Spleen (tissue), 11 donors: ENCODE data around the gene CNTN5. TPM values are rescaled to one million over a fixed set of nuclear protein-coding genes. Genes with fewer than 3 reads are reported as not detected.

Experiments
- DNase-seq: peaks from one replicate; pipeline ENCODE4 v3.0.0-alpha.2; 2020
- H3K27ac ChIP-seq, 8 donors: fragments of 200-600 bp; sonication (generic) in 7 of 8; 1 replicate in 4 of 8; 2 replicates in 4 of 8; pipeline versions ENCODE4 v1.5.0 to v1.8.0; 2016 to 2021; ENCODE audit warnings: inconsistent platforms in 4 of 8, mild to moderate bottlenecking in 4 of 8, moderate library complexity in 1 of 8
- H3K27me3 ChIP-seq, 7 donors: fragments of 200-600 bp; sonication (generic) in 6 of 7; replicated peaks in 1 of 7; 1 replicate in 4 of 7; 2 replicates in 3 of 7; pipeline versions ENCODE4 v1.5.0 to v1.8.0; 2016 to 2021; ENCODE audit warnings: inconsistent platforms in 3 of 7, mild to moderate bottlenecking in 1 of 7
- H3K36me3 ChIP-seq, 6 donors: fragments of 200-600 bp; sonication (generic) in 5 of 6; 1 replicate in 4 of 6; 2 replicates in 2 of 6; pipeline versions ENCODE4 v1.5.0 to v1.8.0; 2016 to 2021; ENCODE audit warnings: inconsistent platforms in 2 of 6
- H3K4me1 ChIP-seq, 6 donors: fragments of 200-600 bp; sonication (generic) in 5 of 6; 1 replicate in 3 of 6; 2 replicates in 3 of 6; pipeline versions ENCODE4 v1.5.0 to v1.8.0; 2016 to 2021; ENCODE audit warnings: inconsistent platforms in 3 of 6
- H3K4me3 ChIP-seq, 8 donors: fragments of 200-600 bp; sonication (generic) in 7 of 8; 1 replicate in 4 of 8; 2 replicates in 4 of 8; pipeline versions ENCODE4 v1.5.0 to v1.8.0; 2016 to 2021; ENCODE audit warnings: inconsistent platforms in 4 of 8, mild to moderate bottlenecking in 4 of 8, moderate library complexity in 2 of 8
- H3K9me3 ChIP-seq, 8 donors: fragments of 200-600 bp; sonication (generic) in 7 of 8; 1 replicate in 4 of 8; 2 replicates in 4 of 8; pipeline versions ENCODE4 v1.5.0 to v1.8.0; 2016 to 2021; ENCODE audit warnings: inconsistent platforms in 4 of 8
- POLR2A ChIP-seq, 3 donors: fragments of 450-650 bp; IDR thresholded peaks; one replicate each; pipeline ENCODE4 v1.5.1; 2017; ENCODE audit warnings: antibody characterized with exemption in 3 of 3, mild to moderate bottlenecking in 1 of 3
- POLR2AphosphoS5 ChIP-seq, 3 donors: sonication (generic); formaldehyde crosslinking; IDR thresholded peaks; one replicate each; pipeline ENCODE4 v1.5.1; 2017; ENCODE audit warnings: antibody characterized with exemption in 3 of 3
- WGBS, 5 donors: extraction: QIAGEN DNeasy Blood & Tissue Kit in 3 of 5; methylation state at CpG; one replicate each; pipeline versions ENCODE4 v1.1.5 to v1.1.7; 2013 to 2018; 5-methylcytosine and 5-hydroxymethylcytosine counted together
- intact Hi-C: fragments of 100-400 bp; cut with DNase I; formaldehyde crosslinking; loops from one replicate; pipeline ENCODE4 v1.15.0; 2023; ENCODE audit warnings: low total_unique reads
- polyA plus RNA-seq, 3 donors: library from polyadenylated mRNA; stranded (reverse); fragments of 200-250 nt; gene quantifications; one replicate each; pipeline ENCODE4 v1.2.1, GENCODE V29; 2013
- total RNA-seq, 7 donors: library from RNA; depleted of rRNA in 3 of 7; stranded (reverse); fragments of >200 nt in 3 of 7; fragmentation: NEBNext Ultra II Directional in 4 of 7; extraction: Animal tissue kit (Norgen Biotek cat#: 25700) in 4 of 7; gene quantifications; one replicate each; pipeline versions ENCODE4 v1.1.0 to v1.2.1, GENCODE V29; 2016 to 2021
- TF ChIP-seq, protein P1 (sequence below), 11 experiments: fragments of 200-600 bp in 7 of 11; fragments of 450-650 bp in 4 of 11; sonication (generic) in 4 of 11; IDR thresholded peaks in 8 of 11; conservative IDR thresholded peaks in 3 of 11; 1 replicate in 7 of 11; 2 replicates in 4 of 11; pipeline versions ENCODE4 v1.4.0 to v1.8.0; 2016 to 2021; ENCODE audit warnings: antibody characterized with exemption in 11 of 11, inconsistent platforms in 4 of 11, mild to moderate bottlenecking in 1 of 11
- donor health status: healthy with polysubstance abuse.
- donor health status: DM: no; HTN: no; CAD: no; lungs with moderate emphysema.
- donor health status: DM: no; HTN: no; CAD: no.
- donor health status: Bipolar disorder and iron deficiency.
- donor health status: healthy.
- donor health status: DM: no; HTN: no; CAD: no.
- donor health status: DM: yes; HTN: yes; CAD: no.

CNTN5 gene
- total and polyA plus RNA-seq, 10 donors = 0.02 TPM; not detected in 8

DNA sequence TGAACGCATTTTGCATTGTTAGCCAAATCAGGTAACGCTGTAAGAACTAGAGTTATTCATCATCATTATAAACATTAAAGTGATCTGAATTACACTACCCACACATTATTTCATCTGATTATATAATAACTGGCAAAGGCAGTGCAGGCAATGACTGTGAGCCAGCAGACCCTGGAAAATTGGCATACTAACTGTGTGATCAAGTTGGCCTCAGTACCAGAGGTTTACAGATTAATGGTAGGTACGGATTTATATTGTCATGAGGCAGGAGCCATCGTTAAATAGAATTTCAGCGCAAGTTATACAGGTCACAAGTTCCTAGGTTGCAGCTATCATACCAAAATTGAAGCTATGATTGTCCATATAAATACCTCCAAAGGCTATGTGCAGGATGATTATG lies 225.4 kb downstream of the CNTN5 start:
- no peaks in the 10 kb centered on the region for H3K27me3 ChIP-seq
- no peak overlapping the region for H3K4me3 ChIP-seq
- no peak overlapping the region for H3K27ac ChIP-seq
- no peak for DNase-seq
- intact Hi-C loops = no loop called here
- H3K36me3 ChIP-seq = no peaks in the 10 kb centered on the region
- H3K9me3 ChIP-seq = peaks cover 0 to 12% (median 5%) of the 10 kb centered on the region in 8 donors
- TF ChIP-seq POLR2A (IDR thresholded peaks at IDR 0.05) (no peak), POLR2AphosphoS5 (IDR thresholded peaks at IDR 0.05) (no peak)
- TF ChIP-seq, protein P1, sequence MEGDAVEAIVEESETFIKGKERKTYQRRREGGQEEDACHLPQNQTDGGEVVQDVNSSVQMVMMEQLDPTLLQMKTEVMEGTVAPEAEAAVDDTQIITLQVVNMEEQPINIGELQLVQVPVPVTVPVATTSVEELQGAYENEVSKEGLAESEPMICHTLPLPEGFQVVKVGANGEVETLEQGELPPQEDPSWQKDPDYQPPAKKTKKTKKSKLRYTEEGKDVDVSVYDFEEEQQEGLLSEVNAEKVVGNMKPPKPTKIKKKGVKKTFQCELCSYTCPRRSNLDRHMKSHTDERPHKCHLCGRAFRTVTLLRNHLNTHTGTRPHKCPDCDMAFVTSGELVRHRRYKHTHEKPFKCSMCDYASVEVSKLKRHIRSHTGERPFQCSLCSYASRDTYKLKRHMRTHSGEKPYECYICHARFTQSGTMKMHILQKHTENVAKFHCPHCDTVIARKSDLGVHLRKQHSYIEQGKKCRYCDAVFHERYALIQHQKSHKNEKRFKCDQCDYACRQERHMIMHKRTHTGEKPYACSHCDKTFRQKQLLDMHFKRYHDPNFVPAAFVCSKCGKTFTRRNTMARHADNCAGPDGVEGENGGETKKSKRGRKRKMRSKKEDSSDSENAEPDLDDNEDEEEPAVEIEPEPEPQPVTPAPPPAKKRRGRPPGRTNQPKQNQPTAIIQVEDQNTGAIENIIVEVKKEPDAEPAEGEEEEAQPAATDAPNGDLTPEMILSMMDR (IDR thresholded peaks at IDR 0.05 in 8 of 11, conservative IDR thresholded peaks at IDR 0.05 in 3 of 11) = no peak
- no peaks in the 10 kb centered on the region for H3K4me1 ChIP-seq
- WGBS, 5 donors = 78 to 91% (median 87%) methylated on average over 5 of the region's 5 CpGs

DNA sequence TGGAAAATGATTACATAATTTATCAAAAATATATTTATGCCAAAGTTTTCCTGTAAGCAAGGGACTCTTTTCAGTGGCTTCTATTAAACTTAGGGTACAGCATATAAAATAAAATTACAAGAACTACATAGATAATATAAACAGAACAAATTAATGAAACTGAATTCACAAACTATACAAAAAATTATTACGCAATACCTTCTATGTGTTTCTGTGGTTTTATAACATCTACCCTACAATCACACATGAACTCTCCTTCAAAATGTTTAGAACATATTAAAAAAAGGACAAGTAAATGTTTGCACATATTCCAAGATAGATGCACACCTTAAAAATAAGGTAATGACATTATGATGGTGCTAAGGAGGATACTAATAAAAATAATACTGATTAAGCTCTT lies 235.9 kb downstream of the CNTN5 start:
- no peak overlapping the region for H3K4me3 ChIP-seq
- 86 to 100% (median 94%) methylated on average over 1 of the region's 1 CpG for WGBS, 5 donors
- intact Hi-C loops = no loop called here
- no peak for DNase-seq
- TF ChIP-seq POLR2A (IDR thresholded peaks at IDR 0.05) = no peak
- TF ChIP-seq POLR2AphosphoS5 (IDR thresholded peaks at IDR 0.05) = no peak
- TF ChIP-seq, protein P1 (IDR thresholded peaks at IDR 0.05 in 8 of 11, conservative IDR thresholded peaks at IDR 0.05 in 3 of 11) = no peak
- peaks cover 0 to 5% (median 0%) of the 10 kb centered on the region in 8 donors for H3K9me3 ChIP-seq
- no peak overlapping the region for H3K27ac ChIP-seq
- no peaks in the 10 kb centered on the region for H3K27me3 ChIP-seq
- H3K36me3 ChIP-seq = no peaks in the 10 kb centered on the region
- no peaks in the 10 kb centered on the region for H3K4me1 ChIP-seq

DNA sequence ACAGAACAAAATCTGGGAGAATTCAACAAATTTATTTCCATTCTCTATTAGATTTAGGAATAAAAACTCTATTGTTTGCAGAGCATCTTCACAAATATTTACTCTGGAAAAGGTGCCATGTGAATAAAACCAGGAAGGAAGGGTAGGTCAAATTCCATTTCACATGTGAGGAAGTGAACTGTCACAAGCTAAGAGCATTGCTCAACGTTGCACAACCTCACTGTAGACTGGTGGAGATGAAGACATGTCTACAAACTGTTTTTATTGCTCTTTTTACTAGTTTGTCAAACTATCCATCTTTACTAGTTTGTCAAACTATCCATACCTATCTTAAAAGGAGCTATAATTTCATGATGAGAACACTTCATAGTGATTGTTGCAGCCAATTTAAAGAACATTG lies 236.4 kb downstream of the CNTN5 start:
- H3K4me1 ChIP-seq = no peaks in the 10 kb centered on the region
- no peak for TF ChIP-seq POLR2A (IDR thresholded peaks at IDR 0.05)
- TF ChIP-seq, protein P1 (IDR thresholded peaks at IDR 0.05 in 8 of 11, conservative IDR thresholded peaks at IDR 0.05 in 3 of 11) = no peak
- no peak for TF ChIP-seq POLR2AphosphoS5 (IDR thresholded peaks at IDR 0.05)
- no peaks in the 10 kb centered on the region for H3K27me3 ChIP-seq
- peaks cover 0 to 5% (median 0%) of the 10 kb centered on the region in 8 donors for H3K9me3 ChIP-seq
- H3K27ac ChIP-seq = no peak overlapping the region
- no peak for DNase-seq
- intact Hi-C loops = no loop called here
- no peak overlapping the region for H3K4me3 ChIP-seq
- WGBS, 5 donors = 3 to 18% (median 11%) methylated on average over 1 of the region's 1 CpG
- H3K36me3 ChIP-seq = no peaks in the 10 kb centered on the region

GRCh38 chr11:99260696-99261095 lies 239.9 kb downstream of the CNTN5 start:
- Histone ChIP-seq H3K27ac (no peak overlapping the region), H3K27me3 (no peaks in the 10 kb centered on the region), H3K9me3 (no peaks in the 10 kb centered on the region), H3K36me3 (no peaks in the 10 kb centered on the region), H3K4me1 (no peaks in the 10 kb centered on the region), H3K4me3 (no peak overlapping the region)
- TF ChIP-seq POLR2A (IDR thresholded peaks at IDR 0.05) (no peak), POLR2AphosphoS5 (IDR thresholded peaks at IDR 0.05) (no peak)
- TF ChIP-seq, protein P1 (IDR thresholded peaks at IDR 0.05 in 8 of 11, conservative IDR thresholded peaks at IDR 0.05 in 3 of 11) = no peak
- 71 to 98% (median 79%) methylated on average over 1 of the region's 1 CpG for WGBS, 5 donors
- intact Hi-C loops = no loop called here
- DNase-seq = no peak
